Vagina (tissue), 2 donors: Measurements from ENCODE around the gene CPAMD8.

ENCODE experiments used
- POLR2A ChIP-seq, 2 donors: fragments of 450-650 bp; IDR thresholded peaks; one replicate each; pipeline ENCODE4 v1.6.1; 2017; ENCODE audit warnings: antibody characterized with exemption in 2 of 2, mild to moderate bottlenecking in 2 of 2, moderate library complexity in 2 of 2
- POLR2AphosphoS5 ChIP-seq, 2 donors: sonication (generic); formaldehyde crosslinking; IDR thresholded peaks; one replicate each; pipeline ENCODE4 v1.9.0; 2017; ENCODE audit warnings: antibody characterized with exemption in 2 of 2, mild to moderate bottlenecking in 2 of 2, low read depth in 1 of 2; ENCODE audit not compliant: insufficient read depth in 1 of 2
- TF ChIP-seq, protein P1 (sequence below), 3 experiments: fragments of 450-650 bp in 2 of 3; fragments of 200-600 bp in 1 of 3; sonication (generic) in 1 of 3; IDR thresholded peaks; one replicate each; pipeline ENCODE4 v1.5.1; 2017 to 2019; ENCODE audit warnings: antibody characterized with exemption in 3 of 3, mild to moderate bottlenecking in 2 of 3, moderate library complexity in 2 of 3

DNA sequence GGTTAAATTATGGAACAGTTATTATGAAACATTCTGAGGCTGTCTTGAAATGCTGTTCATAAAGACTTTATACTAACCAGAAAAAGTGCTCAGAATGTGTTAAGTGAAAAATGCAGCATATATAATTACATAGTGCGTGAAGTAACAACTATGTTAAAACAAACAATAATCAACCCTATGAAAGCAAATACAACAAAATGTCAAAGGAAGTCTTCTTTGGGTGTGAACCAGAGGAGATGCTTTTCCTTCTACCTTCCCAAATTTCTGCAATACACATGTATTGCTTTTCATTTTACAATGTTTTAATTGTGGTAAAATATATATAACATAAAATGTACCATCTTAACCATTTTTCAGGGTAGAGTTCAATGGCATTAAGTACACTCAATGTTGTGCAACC is 92.1 kb downstream of the CPAMD8 start:
- TF ChIP-seq, protein P1, sequence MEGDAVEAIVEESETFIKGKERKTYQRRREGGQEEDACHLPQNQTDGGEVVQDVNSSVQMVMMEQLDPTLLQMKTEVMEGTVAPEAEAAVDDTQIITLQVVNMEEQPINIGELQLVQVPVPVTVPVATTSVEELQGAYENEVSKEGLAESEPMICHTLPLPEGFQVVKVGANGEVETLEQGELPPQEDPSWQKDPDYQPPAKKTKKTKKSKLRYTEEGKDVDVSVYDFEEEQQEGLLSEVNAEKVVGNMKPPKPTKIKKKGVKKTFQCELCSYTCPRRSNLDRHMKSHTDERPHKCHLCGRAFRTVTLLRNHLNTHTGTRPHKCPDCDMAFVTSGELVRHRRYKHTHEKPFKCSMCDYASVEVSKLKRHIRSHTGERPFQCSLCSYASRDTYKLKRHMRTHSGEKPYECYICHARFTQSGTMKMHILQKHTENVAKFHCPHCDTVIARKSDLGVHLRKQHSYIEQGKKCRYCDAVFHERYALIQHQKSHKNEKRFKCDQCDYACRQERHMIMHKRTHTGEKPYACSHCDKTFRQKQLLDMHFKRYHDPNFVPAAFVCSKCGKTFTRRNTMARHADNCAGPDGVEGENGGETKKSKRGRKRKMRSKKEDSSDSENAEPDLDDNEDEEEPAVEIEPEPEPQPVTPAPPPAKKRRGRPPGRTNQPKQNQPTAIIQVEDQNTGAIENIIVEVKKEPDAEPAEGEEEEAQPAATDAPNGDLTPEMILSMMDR (IDR thresholded peaks at IDR 0.05), result no peak
- TF ChIP-seq POLR2A (IDR thresholded peaks at IDR 0.05) (no peak), POLR2AphosphoS5 (IDR thresholded peaks at IDR 0.05; ENCODE audit: insufficient read depth in 1 of 2, low read depth in 1 of 2) (no peak)
